ENCODE data around the gene CEP89.
"Not testable (repeated sequence)": the region's sequence is repeated elsewhere in the genome, so short reads cannot be mapped to it uniquely, and the experiment has no call there.

CEP89 gene

GRCh38 chr19:32971715-32972540 lies at the start of gene CEP89, which contains the start of gene FAAP24:
CEP89 (minus strand) TSS chr19:32971958; CDS start chr19:32971874, 84 bp downstream.
FAAP24 (plus strand) TSS chr19:32972242; CDS start chr19:32973197, 955 bp downstream.
- peak; percentile 99 for DNase-seq

- not testable (repeated sequence) for DNase-seq
Measured at GRCh38 chr19:33010891-33011290, 39.1 kb upstream of the CEP89 start.

GRCh38 chr19:33008738-33009137 lies 37.0 kb upstream of the CEP89 start:
- DNase-seq, result no peak

GRCh38 chr19:33005440-33005839 lies 33.7 kb upstream of the CEP89 start:
- peak in 1 of 2 experiments; percentile 11 for DNase-seq

GRCh38 chr19:33003424-33004024 lies 31.8 kb upstream of the CEP89 start:
- DNase-seq, result not testable (repeated sequence)

GRCh38 chr19:33002126-33002865 lies 30.5 kb upstream of the CEP89 start:
- not testable (repeated sequence) for DNase-seq

GRCh38 chr19:33000910-33001309 lies 29.2 kb upstream of the CEP89 start:
- DNase-seq, result no peak

GRCh38 chr19:33000510-33000909 lies 28.8 kb upstream of the CEP89 start:
- no peak for DNase-seq

- no peak for DNase-seq
Measured at GRCh38 chr19:32998722-32999121, 27.0 kb upstream of the CEP89 start.

- no peak for DNase-seq
Measured at GRCh38 chr19:32997716-32998355, 26.1 kb upstream of the CEP89 start.

GRCh38 chr19:32997061-32997464 lies 25.3 kb upstream of the CEP89 start:
- DNase-seq, result not testable (repeated sequence)

GRCh38 chr19:32995966-32996365 lies 24.2 kb upstream of the CEP89 start:
- DNase-seq, result not testable (repeated sequence)

GRCh38 chr19:32988724-32989123 lies 17.0 kb upstream of the CEP89 start:
- no peak for DNase-seq

GRCh38 chr19:32988254-32988653 lies 16.5 kb upstream of the CEP89 start:
- not testable (repeated sequence) for DNase-seq

- not testable (repeated sequence) for DNase-seq
Measured at GRCh38 chr19:32982488-32982887, 10.7 kb upstream of the CEP89 start.

- not testable (repeated sequence) for DNase-seq
Measured at GRCh38 chr19:32979807-32980206, 8.0 kb upstream of the CEP89 start.

- not testable (repeated sequence) for DNase-seq
Measured at GRCh38 chr19:32977813-32978212, 6.1 kb upstream of the CEP89 start.

GRCh38 chr19:32977280-32977679 lies 5.5 kb upstream of the CEP89 start:
- DNase-seq, result no peak

- peak; percentile 51 to 60 for DNase-seq
Measured at GRCh38 chr19:32976223-32976805, 4.6 kb upstream of the CEP89 start.

GRCh38 chr19:32971012-32971595 lies 654 bp downstream of the CEP89 start:
- DNase-seq, result no peak

GRCh38 chr19:32969549-32969948 lies 2.2 kb downstream of the CEP89 start:
- no peak for DNase-seq

GRCh38 chr19:32966750-32967149 lies 5.0 kb downstream of the CEP89 start:
- no peak for DNase-seq
